GM19025 (cell line): ENCODE data around the gene SLC9A1.
"Not testable (repeated sequence)": the region's sequence is repeated elsewhere in the genome, so short reads cannot be mapped to it uniquely, and the experiment has no call there.

Experiments used
- ATAC-seq: cut with Tn5 transposase; IDR thresholded peaks from one replicate; pipeline ENCODE4 v1.9.1; 2021; ENCODE audit warnings: mild to moderate bottlenecking, low read depth, moderate library complexity; ENCODE audit not compliant: unreplicated experiment

Gene SLC9A1

DNA sequence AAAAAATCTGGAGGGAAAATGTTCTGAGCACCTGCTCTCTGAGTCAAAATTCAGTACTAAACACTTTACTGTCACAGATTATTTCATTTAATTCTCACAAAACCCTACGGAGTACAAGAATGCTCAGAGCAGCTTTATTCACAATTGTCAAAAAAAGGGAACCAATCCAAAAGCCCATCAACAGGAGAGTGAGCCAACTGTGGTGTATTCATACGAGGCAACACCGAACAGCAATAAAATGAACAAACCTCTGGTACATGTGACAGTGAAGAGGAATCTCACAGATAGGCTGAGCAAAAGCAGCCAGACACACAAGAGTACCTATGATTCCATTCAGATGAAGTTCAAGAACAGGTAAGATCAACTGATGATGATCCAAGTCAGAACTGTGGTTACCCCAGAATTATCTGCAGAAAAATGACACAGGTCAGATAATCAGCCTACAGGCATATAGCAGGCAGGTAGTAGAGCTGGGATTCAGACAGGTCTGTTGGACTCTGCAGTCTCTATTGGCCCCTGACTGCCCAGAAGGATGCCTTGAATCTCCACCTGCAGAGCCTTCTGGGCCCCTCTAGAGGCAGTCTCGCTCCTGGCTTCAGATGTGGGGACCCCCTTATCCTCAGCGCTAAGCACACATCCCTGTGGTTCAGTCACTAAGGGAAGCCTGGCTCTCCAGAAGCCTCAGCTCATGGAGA is 19.2 kb downstream of the SLC9A1 start:
- ATAC-seq, result no peak

DNA sequence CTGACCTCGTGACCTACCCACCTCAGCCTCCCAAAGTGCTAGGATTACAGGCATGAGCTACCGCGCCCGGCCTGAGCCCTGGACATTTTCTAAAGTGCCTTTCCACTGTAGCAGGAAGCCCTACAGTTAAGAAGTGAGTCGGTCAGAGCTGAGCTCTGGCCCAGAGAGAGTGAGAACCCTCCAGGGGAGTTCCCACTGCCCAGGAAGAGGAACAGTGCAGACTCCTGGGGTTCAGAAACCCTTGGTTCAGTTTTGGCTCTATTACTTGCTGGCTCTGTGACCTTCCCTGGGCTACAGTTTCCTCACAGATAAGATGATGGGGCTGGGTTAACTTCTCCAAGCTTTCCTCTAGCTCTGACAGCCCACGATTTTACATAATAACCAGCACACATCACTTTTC is 20.9 kb downstream of the SLC9A1 start:
- ATAC-seq, result peak; percentile 74

DNA sequence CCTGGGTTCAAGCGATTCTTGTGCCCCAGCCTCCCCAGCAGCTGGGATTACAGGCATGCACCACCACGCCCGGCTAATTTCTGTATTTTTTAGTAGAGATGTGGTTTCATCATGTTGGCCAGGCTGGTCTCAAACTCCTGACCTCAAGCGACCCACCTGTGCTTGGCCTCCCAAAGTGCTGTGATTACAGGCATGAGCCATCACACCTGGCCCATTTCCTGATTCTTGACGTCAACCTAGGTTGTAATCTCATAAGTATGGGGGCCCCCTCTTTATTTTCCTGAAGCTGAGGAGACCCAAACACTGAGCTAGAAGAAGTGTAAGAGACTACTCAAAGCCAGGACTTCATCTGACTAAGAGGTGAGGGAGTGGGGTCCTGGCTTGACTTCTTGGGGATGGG is 21.8 kb downstream of the SLC9A1 start:
- ATAC-seq, result no peak

- no peak for ATAC-seq
Measured at GRCh38 chr1:27132624-27133023, 22.3 kb downstream of the SLC9A1 start.

- ATAC-seq, result no peak
Measured at GRCh38 chr1:27132147-27132546, 22.8 kb downstream of the SLC9A1 start.

GRCh38 chr1:27130798-27131197 is 24.1 kb downstream of the SLC9A1 start:
- ATAC-seq, result no peak

DNA sequence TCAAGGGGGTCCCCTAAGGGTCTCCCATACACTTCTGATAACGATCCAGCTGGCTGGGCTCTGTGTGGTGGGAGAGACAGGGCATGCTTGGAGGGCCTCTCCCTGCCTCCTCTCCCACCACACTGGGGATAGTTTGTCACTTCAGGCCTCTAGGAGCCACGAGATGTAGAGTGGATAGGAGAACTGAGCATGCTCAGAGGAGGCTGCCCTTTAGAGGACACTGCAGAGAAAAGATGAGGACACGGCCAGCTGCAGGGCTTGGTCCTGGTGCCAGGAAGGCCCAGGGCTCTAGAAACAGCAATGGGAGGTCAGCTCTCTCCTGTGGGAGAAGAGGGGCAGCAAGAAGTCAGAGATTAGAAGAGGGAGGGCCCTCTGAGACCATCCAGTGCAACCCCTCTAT is 25.7 kb downstream of the SLC9A1 start:
- ATAC-seq, result no peak

- ATAC-seq, result no peak
Measured at GRCh38 chr1:27127419-27127818, 27.5 kb downstream of the SLC9A1 start.

GRCh38 chr1:27126391-27126790 is 28.5 kb downstream of the SLC9A1 start:
- no peak for ATAC-seq

DNA sequence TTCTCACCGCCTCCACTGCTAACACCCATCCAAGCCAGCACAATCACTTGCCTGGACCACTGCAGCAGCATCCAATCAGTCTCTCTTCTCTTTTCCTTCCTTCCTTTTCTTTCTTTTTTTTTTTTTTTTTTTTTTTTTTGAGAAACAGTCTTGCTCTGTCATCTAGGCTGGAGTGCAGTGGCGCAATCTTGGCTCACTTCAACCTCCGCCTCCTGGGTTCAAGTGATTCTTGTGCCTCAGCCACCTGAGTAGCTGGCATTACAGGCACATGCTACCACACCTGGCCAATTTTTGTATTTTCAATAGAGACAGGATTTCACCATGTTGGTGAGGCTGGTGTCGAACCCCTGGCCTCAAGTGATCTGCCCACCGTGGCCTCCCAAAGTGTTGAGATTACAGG is 29.8 kb downstream of the SLC9A1 start:
- not testable (repeated sequence) for ATAC-seq

GRCh38 chr1:27124405-27124804 is 30.5 kb downstream of the SLC9A1 start:
- ATAC-seq, result no peak

- no peak for ATAC-seq
Measured at GRCh38 chr1:27122652-27123051, 32.3 kb downstream of the SLC9A1 start.

DNA sequence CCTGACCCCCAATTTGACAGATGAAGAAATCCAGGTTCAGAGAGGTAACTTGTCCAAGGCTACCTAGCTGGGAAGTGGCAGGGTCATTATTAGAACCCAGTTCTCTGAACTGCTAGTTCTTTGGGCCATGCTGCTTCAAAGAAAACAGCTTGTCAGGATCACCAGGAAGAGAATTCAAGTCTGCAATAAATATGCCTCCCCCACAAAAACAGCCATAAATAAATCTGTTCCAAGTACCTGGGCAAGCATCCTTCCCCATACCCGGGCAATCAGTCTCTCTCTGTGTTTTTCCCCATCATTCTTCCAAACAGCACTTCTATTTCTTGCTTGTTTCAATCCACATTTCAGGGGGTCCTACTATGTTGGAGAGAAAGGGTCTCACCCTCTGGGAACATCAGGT is 34.1 kb downstream of the SLC9A1 start:
- no peak for ATAC-seq

- ATAC-seq, result no peak
Measured at GRCh38 chr1:27118440-27118689, 36.6 kb downstream of the SLC9A1 start.

DNA sequence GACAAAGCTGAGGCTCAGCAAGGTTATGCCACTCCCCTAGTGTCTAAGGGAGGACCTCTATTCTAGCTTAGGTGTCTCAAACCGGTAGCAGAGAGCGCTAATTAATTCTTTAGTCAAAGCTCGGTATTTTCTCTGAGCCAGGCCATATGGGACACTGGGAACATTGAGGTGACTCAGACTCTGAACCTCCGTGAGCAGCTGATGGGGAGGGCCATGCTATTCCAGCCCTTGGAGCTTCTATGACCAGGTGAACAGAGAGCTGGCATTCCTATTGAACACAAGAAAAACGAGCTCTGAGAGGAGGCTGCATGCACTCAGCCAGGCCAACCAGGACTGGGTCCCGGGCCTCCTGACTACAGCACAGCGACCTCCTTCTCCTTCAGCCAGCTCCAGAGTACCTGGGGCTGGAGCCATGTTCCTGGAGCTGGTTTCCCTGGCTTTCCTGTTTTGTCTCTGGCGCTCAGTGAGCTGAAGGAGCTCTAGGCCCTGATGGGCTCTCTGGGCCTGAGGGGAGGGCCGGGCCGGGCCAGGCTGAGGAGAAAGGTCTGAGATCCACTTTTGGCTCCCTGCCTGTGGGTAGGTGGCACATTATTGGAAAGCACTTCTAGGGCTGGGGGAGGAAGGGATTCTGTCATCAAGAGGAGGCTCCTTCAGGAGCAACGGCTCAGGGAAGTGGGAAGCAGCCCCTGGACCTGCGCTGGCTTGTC is 37.0 kb downstream of the SLC9A1 start:
- ATAC-seq, result no peak

DNA sequence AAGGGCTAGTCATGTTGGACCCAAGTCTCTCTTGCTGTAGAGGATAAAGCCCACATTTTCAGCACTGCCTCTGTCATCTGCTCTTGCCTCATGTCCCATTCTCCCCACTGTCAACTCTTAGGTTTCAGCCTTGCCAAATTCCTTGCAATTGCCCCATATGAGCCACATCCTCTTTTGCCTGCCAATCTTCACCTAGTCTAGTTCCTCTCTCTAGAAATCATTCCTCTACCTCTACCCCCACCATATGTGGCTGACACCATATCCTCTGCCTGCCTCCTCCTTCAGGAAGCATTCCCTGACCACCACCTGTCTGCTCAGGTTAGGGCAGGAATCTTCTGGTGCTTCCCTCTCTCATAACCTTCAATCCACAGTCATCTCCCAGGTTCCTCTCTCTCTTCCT is 38.2 kb downstream of the SLC9A1 start:
- ATAC-seq, result no peak

DNA sequence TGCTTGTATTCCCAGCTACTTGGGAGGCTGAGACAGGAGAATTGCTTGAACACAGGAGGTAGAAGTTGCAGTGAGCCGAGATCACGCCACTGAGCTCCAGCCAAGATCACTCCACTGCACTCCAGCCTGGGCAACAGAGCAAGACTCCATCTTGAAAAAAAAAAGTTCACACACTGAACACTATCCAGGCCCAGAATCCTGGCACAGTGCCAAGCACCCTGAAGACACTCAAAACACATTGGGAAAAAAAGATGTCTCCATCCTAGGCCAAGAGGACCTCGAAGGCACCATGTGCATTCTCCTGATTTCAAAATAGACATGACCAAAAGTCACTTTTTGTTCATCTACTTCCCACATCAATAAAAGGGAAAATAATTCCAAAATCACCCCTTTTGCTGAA is 38.7 kb downstream of the SLC9A1 start:
- no peak for ATAC-seq

DNA sequence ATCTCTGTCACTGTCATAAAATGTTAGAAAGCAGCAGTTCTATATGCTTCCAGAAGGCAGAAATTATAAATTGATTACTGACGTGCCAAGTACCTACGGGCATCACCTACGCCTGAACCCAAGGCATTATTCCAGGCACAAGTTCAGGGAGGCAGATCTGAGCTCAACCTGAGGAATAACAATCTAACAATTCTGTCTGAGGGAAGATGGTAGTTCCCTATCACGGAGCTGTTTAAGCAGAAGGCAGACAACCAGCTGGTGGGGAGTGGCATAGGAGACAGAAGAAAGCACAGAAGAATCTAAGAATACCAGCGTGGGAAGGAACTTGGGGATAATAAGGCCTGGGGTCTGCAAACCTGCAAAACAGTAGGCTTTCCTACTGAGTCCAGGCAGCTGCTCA is 40.4 kb downstream of the SLC9A1 start:
- no peak for ATAC-seq

DNA sequence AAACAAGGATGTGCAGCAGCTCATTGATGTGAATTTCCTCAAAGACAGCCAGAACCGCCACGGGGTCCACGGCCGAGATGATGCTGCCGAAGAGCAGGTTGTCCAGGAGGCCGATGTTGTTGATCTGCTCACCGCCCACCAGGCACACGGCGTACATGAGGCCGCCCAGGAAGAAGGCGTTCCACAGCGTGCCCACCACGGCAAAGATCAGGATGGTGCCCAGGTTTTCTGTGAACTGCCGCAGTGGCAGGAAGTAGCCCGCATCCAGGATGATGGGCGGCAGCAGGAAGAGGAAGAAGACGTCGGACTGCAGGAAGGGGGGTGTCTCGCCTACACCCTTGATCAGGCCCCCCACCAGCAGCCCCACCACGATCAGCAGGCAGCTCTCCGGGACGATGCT is 41.1 kb downstream of the SLC9A1 start:
- ATAC-seq, result no peak

- ATAC-seq, result peak; percentile 89
Measured at GRCh38 chr1:27111626-27112573, 43.0 kb downstream of the SLC9A1 start.

DNA sequence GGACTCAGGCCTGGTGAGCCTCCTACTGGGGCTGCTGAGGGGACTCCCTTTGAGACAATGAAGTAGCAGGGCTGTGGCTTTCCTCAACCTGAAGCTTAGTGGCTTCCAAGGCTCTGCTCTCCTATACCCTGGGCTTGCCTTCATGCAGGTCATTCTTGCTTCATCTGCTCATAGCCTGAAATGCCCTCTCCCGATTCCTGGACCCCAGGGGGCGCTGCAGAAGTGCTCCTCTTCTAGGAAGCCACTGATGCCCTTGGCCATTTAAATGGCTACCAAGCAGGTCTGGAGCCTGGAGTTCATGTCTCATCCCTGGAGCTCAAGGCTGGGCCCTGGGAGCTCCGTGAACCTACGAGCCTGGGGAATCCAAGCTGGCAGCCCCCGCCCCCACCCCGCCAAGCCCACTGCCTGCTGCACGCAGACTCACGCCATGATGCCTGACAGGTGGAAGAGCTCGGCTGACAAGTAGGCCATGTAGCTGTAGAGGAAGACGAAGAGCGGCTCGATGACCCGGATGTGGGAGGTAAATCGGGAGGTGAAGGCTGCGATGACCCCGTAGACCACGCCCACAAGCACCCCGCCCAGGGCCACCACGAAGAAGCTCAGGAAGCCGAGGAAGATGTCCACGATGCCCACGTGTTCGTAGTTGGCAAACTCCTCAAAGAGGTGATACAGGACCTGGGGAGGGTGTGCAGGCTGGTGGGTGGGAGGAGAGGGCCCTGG is 45.7 kb downstream of the SLC9A1 start:
- no peak for ATAC-seq
